DOHH2 (cell line): ENCODE data around the gene TSHZ2.

Source experiments
- H3F3A ChIP-seq: fragments of 200-600 bp; sonication (generic), shearing (Covaris generic); 2 replicates; pipeline ENCODE4 v1.6.0; 2016; ENCODE audit warnings: antibody characterized with exemption, mild to moderate bottlenecking; ENCODE audit not compliant: control insufficient read depth, insufficient read depth
- H3K27ac ChIP-seq: fragments of 200-600 bp; sonication (generic); 2 replicates; pipeline ENCODE4 v1.5.1; 2014; ENCODE audit warnings: low read depth, mild to moderate bottlenecking, low read length, moderate library complexity
- H3K27me3 ChIP-seq: fragments of 200-600 bp; sonication (generic); 2 replicates; pipeline ENCODE4 v1.6.1; 2014; ENCODE audit warnings: mild to moderate bottlenecking, low read length, mixed read lengths; ENCODE audit not compliant: control insufficient read depth
- H3K36me3 ChIP-seq: fragments of 200-600 bp; sonication (generic); 2 replicates; pipeline ENCODE4 v1.6.1; 2014; ENCODE audit warnings: mild to moderate bottlenecking, low read length, moderate library complexity, mixed read lengths; ENCODE audit not compliant: control insufficient read depth
- H3K4me1 ChIP-seq: fragments of 200-600 bp; sonication (generic); 2 replicates; pipeline ENCODE4 v1.6.1; 2014; ENCODE audit warnings: mild to moderate bottlenecking, low read length, mixed read lengths; ENCODE audit not compliant: control insufficient read depth
- H3K4me2 ChIP-seq: fragments of 200-600 bp; sonication (generic); 2 replicates; pipeline ENCODE4 v1.6.0; 2014; ENCODE audit warnings: mild to moderate bottlenecking, low read length, moderate library complexity
- H3K4me3 ChIP-seq: fragments of 200-600 bp; sonication (generic); 2 replicates; pipeline ENCODE4 v1.5.1; 2014; ENCODE audit warnings: mild to moderate bottlenecking, low read length, mixed read lengths
- H3K79me2 ChIP-seq: fragments of 200-600 bp; sonication (generic); 2 replicates; pipeline ENCODE4 v1.6.1; 2014; ENCODE audit warnings: mild to moderate bottlenecking, low read length, mixed read lengths; ENCODE audit not compliant: control insufficient read depth
- H3K9me2 ChIP-seq: fragments of 200-600 bp; sonication (generic); replicated peaks from 2 replicates; pipeline ENCODE4 v1.6.1; 2014; ENCODE audit warnings: mild to moderate bottlenecking, low read length, mixed read lengths; ENCODE audit not compliant: control insufficient read depth
- H3K9me3 ChIP-seq: fragments of 200-600 bp; sonication (generic); 2 replicates; pipeline ENCODE4 v1.6.1; 2014; ENCODE audit warnings: antibody characterized with exemption, low read length, mixed read lengths; ENCODE audit not compliant: control insufficient read depth, insufficient read depth
- H4K20me1 ChIP-seq: fragments of 200-600 bp; sonication (generic); 2 replicates; pipeline ENCODE4 v1.6.0; 2014; ENCODE audit warnings: low read depth, mild to moderate bottlenecking, antibody characterized with exemption, low read length, moderate library complexity; ENCODE audit not compliant: control insufficient read depth, insufficient read depth
- CTCF ChIP-seq: fragments of 200-600 bp; sonication (generic); IDR thresholded peaks from one replicate; pipeline ENCODE4 v1.5.1; 2014; ENCODE audit warnings: antibody characterized with exemption, mild to moderate bottlenecking, low read depth, low read length; ENCODE audit not compliant: poor library complexity, severe bottlenecking
- EZH2phosphoT487 ChIP-seq: fragments of 200-600 bp; sonication (generic); IDR thresholded peaks from 2 replicates; pipeline ENCODE4 v1.6.1; 2017; ENCODE audit warnings: borderline replicate concordance, mild to moderate bottlenecking, antibody characterized with exemption, low read length, moderate library complexity, mixed read lengths

Gene TSHZ2

GRCh38 chr20:53494753-53495152, 522.6 kb downstream of the TSHZ2 start:
- Histone ChIP-seq H3F3A (no peaks in the 10 kb centered on the region), H4K20me1 (no peaks in the 10 kb centered on the region), H3K27ac (no peak overlapping the region), H3K9me3 (no peaks in the 10 kb centered on the region), H3K4me2 (no peak overlapping the region), H3K27me3 (peaks cover 6% of the 10 kb centered on the region; the same call in 1 of the 2 replicates), H3K9me2 (no peaks in the 10 kb centered on the region), H3K4me3 (no peak overlapping the region), H3K79me2 (no peaks in the 10 kb centered on the region), H3K4me1 (no peaks in the 10 kb centered on the region), H3K36me3 (no peaks in the 10 kb centered on the region)
- TF ChIP-seq EZH2phosphoT487 (no peak), CTCF (no peak)

GRCh38 chr20:53495398-53496092, 523.4 kb downstream of the TSHZ2 start:
- no peaks in the 10 kb centered on the region for H3K9me3 ChIP-seq
- H3K27ac ChIP-seq, result no peak overlapping the region
- H3K4me1 ChIP-seq, result no peaks in the 10 kb centered on the region
- H3K79me2 ChIP-seq, result no peaks in the 10 kb centered on the region
- H3K4me3 ChIP-seq, result no peak overlapping the region
- no peaks in the 10 kb centered on the region for H4K20me1 ChIP-seq
- no peaks in the 10 kb centered on the region for H3F3A ChIP-seq
- peaks cover 6% of the 10 kb centered on the region; the same call in 1 of the 2 replicates for H3K27me3 ChIP-seq
- no peak for TF ChIP-seq EZH2phosphoT487
- TF ChIP-seq CTCF, result no peak
- H3K36me3 ChIP-seq, result no peaks in the 10 kb centered on the region
- no peak overlapping the region for H3K4me2 ChIP-seq
- no peaks in the 10 kb centered on the region for H3K9me2 ChIP-seq

- no peaks in the 10 kb centered on the region for H3K79me2 ChIP-seq
- no peak overlapping the region for H3K4me3 ChIP-seq
- H3K9me2 ChIP-seq, result no peaks in the 10 kb centered on the region
- no peaks in the 10 kb centered on the region for H3K36me3 ChIP-seq
- TF ChIP-seq CTCF (no peak), EZH2phosphoT487 (no peak)
- H3K4me2 ChIP-seq, result no peak overlapping the region
- H4K20me1 ChIP-seq, result no peaks in the 10 kb centered on the region
- H3K27me3 ChIP-seq, result no peaks in the 10 kb centered on the region
- H3F3A ChIP-seq, result no peaks in the 10 kb centered on the region
- H3K4me1 ChIP-seq, result no peaks in the 10 kb centered on the region
- H3K27ac ChIP-seq, result no peak overlapping the region
- H3K9me3 ChIP-seq, result no peaks in the 10 kb centered on the region
Measured at GRCh38 chr20:53497246-53497645, 525.1 kb downstream of the TSHZ2 start.
